Spleen (tissue), 11 donors: ENCODE results near the gene MAP4K4. TPM values are rescaled to one million over a fixed set of nuclear protein-coding genes. Genes with fewer than 3 reads are reported as not detected.

Source experiments
- DNase-seq: peaks from one replicate; pipeline ENCODE4 v3.0.0-alpha.2; 2020
- H3K27ac ChIP-seq, 8 donors: fragments of 200-600 bp; sonication (generic) in 7 of 8; 1 replicate in 4 of 8; 2 replicates in 4 of 8; pipeline versions ENCODE4 v1.5.0 to v1.8.0; 2016 to 2021; ENCODE audit warnings: inconsistent platforms in 4 of 8, mild to moderate bottlenecking in 4 of 8, moderate library complexity in 1 of 8
- H3K27me3 ChIP-seq, 7 donors: fragments of 200-600 bp; sonication (generic) in 6 of 7; replicated peaks in 1 of 7; 1 replicate in 4 of 7; 2 replicates in 3 of 7; pipeline versions ENCODE4 v1.5.0 to v1.8.0; 2016 to 2021; ENCODE audit warnings: inconsistent platforms in 3 of 7, mild to moderate bottlenecking in 1 of 7
- H3K36me3 ChIP-seq, 6 donors: fragments of 200-600 bp; sonication (generic) in 5 of 6; 1 replicate in 4 of 6; 2 replicates in 2 of 6; pipeline versions ENCODE4 v1.5.0 to v1.8.0; 2016 to 2021; ENCODE audit warnings: inconsistent platforms in 2 of 6
- H3K4me1 ChIP-seq, 6 donors: fragments of 200-600 bp; sonication (generic) in 5 of 6; 1 replicate in 3 of 6; 2 replicates in 3 of 6; pipeline versions ENCODE4 v1.5.0 to v1.8.0; 2016 to 2021; ENCODE audit warnings: inconsistent platforms in 3 of 6
- H3K4me3 ChIP-seq, 8 donors: fragments of 200-600 bp; sonication (generic) in 7 of 8; 1 replicate in 4 of 8; 2 replicates in 4 of 8; pipeline versions ENCODE4 v1.5.0 to v1.8.0; 2016 to 2021; ENCODE audit warnings: inconsistent platforms in 4 of 8, mild to moderate bottlenecking in 4 of 8, moderate library complexity in 2 of 8
- H3K9me3 ChIP-seq, 8 donors: fragments of 200-600 bp; sonication (generic) in 7 of 8; 1 replicate in 4 of 8; 2 replicates in 4 of 8; pipeline versions ENCODE4 v1.5.0 to v1.8.0; 2016 to 2021; ENCODE audit warnings: inconsistent platforms in 4 of 8
- CTCF ChIP-seq, 11 experiments: fragments of 200-600 bp in 7 of 11; fragments of 450-650 bp in 4 of 11; sonication (generic) in 4 of 11; IDR thresholded peaks in 8 of 11; conservative IDR thresholded peaks in 3 of 11; 1 replicate in 7 of 11; 2 replicates in 4 of 11; pipeline versions ENCODE4 v1.4.0 to v1.8.0; 2016 to 2021; ENCODE audit warnings: antibody characterized with exemption in 11 of 11, inconsistent platforms in 4 of 11, mild to moderate bottlenecking in 1 of 11
- POLR2A ChIP-seq, 3 donors: fragments of 450-650 bp; IDR thresholded peaks; one replicate each; pipeline ENCODE4 v1.5.1; 2017; ENCODE audit warnings: antibody characterized with exemption in 3 of 3, mild to moderate bottlenecking in 1 of 3
- POLR2AphosphoS5 ChIP-seq, 3 donors: sonication (generic); formaldehyde crosslinking; IDR thresholded peaks; one replicate each; pipeline ENCODE4 v1.5.1; 2017; ENCODE audit warnings: antibody characterized with exemption in 3 of 3
- WGBS, 5 donors: extraction: QIAGEN DNeasy Blood & Tissue Kit in 3 of 5; methylation state at CpG; one replicate each; pipeline versions ENCODE4 v1.1.5 to v1.1.7; 2013 to 2018; 5-methylcytosine and 5-hydroxymethylcytosine counted together
- intact Hi-C: fragments of 100-400 bp; cut with DNase I; formaldehyde crosslinking; loops from one replicate; pipeline ENCODE4 v1.15.0; 2023; ENCODE audit warnings: low total_unique reads
- polyA plus RNA-seq, 3 donors: library from polyadenylated mRNA; stranded (reverse); fragments of 200-250 nt; gene quantifications; one replicate each; pipeline ENCODE4 v1.2.1, GENCODE V29; 2013
- total RNA-seq, 7 donors: library from RNA; depleted of rRNA in 3 of 7; stranded (reverse); fragments of >200 nt in 3 of 7; fragmentation: NEBNext Ultra II Directional in 4 of 7; extraction: Animal tissue kit (Norgen Biotek cat#: 25700) in 4 of 7; gene quantifications; one replicate each; pipeline versions ENCODE4 v1.1.0 to v1.2.1, GENCODE V29; 2016 to 2021
- donor health status: healthy with polysubstance abuse.
- donor health status: DM: no; HTN: no; CAD: no; lungs with moderate emphysema.
- donor health status: DM: no; HTN: no; CAD: no.
- donor health status: Bipolar disorder and iron deficiency.
- donor health status: healthy.
- donor health status: DM: no; HTN: no; CAD: no.
- donor health status: DM: yes; HTN: yes; CAD: no.

The MAP4K4 gene
- total and polyA plus RNA-seq, 10 donors: 16.7 to 108 (median 71.7) TPM

GRCh38 chr2:101854877-101855276, 157.4 kb downstream of the MAP4K4 start:
- intact Hi-C loops: no loop called here
- no peak for TF ChIP-seq POLR2AphosphoS5 (IDR thresholded peaks at IDR 0.05)
- TF ChIP-seq CTCF (IDR thresholded peaks at IDR 0.05 in 8 of 11, conservative IDR thresholded peaks at IDR 0.05 in 3 of 11): no peak
- no peak for TF ChIP-seq POLR2A (IDR thresholded peaks at IDR 0.05)
- Histone ChIP-seq H3K36me3 (peaks cover 0 to 99% (median 33%) of the 10 kb centered on the region in 6 donors), H3K27ac (no peak overlapping the region), H3K4me1 (no peaks in the 10 kb centered on the region), H3K9me3 (no peaks in the 10 kb centered on the region), H3K27me3 (no peaks in the 10 kb centered on the region), H3K4me3 (no peak overlapping the region)
- 84 to 99% (median 95%) methylated on average over 4 of the region's 4 CpGs for WGBS, 5 donors
- DNase-seq: no peak

GRCh38 chr2:101855776-101856175, 158.3 kb downstream of the MAP4K4 start:
- H3K27me3 ChIP-seq: no peaks in the 10 kb centered on the region
- H3K9me3 ChIP-seq: no peaks in the 10 kb centered on the region
- no peak overlapping the region for H3K27ac ChIP-seq
- H3K4me1 ChIP-seq: no peaks in the 10 kb centered on the region
- no peak for TF ChIP-seq POLR2A (IDR thresholded peaks at IDR 0.05)
- no peak for TF ChIP-seq POLR2AphosphoS5 (IDR thresholded peaks at IDR 0.05)
- TF ChIP-seq CTCF (IDR thresholded peaks at IDR 0.05 in 8 of 11, conservative IDR thresholded peaks at IDR 0.05 in 3 of 11): no peak
- DNase-seq: no peak
- peaks cover 0 to 99% (median 41%) of the 10 kb centered on the region in 6 donors for H3K36me3 ChIP-seq
- 95 to 98% (median 96%) methylated on average over 9 of the region's 9 CpGs for WGBS, 5 donors
- no peak overlapping the region for H3K4me3 ChIP-seq
- intact Hi-C loops: no loop called here

GRCh38 chr2:101858246-101858645, 160.7 kb downstream of the MAP4K4 start:
- Histone ChIP-seq H3K36me3 (peaks cover 0 to 100% (median 56%) of the 10 kb centered on the region in 6 donors), H3K4me1 (no peaks in the 10 kb centered on the region), H3K4me3 (no peak overlapping the region), H3K27me3 (no peaks in the 10 kb centered on the region), H3K9me3 (no peaks in the 10 kb centered on the region), H3K27ac (no peak overlapping the region)
- intact Hi-C loops: no loop called here
- DNase-seq: no peak
- TF ChIP-seq CTCF (IDR thresholded peaks at IDR 0.05 in 8 of 11, conservative IDR thresholded peaks at IDR 0.05 in 3 of 11) (no peak), POLR2AphosphoS5 (IDR thresholded peaks at IDR 0.05) (no peak), POLR2A (IDR thresholded peaks at IDR 0.05) (no peak)

- no peaks in the 10 kb centered on the region for H3K27me3 ChIP-seq
- no peaks in the 10 kb centered on the region for H3K9me3 ChIP-seq
- H3K27ac ChIP-seq: no peak overlapping the region
- intact Hi-C loops: no loop called here
- DNase-seq: no peak
- TF ChIP-seq POLR2AphosphoS5 (IDR thresholded peaks at IDR 0.05) (no peak), CTCF (IDR thresholded peaks at IDR 0.05 in 8 of 11, conservative IDR thresholded peaks at IDR 0.05 in 3 of 11) (no peak), POLR2A (IDR thresholded peaks at IDR 0.05) (no peak)
- no peak overlapping the region for H3K4me3 ChIP-seq
- H3K36me3 ChIP-seq: peaks cover 0 to 100% (median 61%) of the 10 kb centered on the region in 6 donors
- 87 to 98% (median 95%) methylated on average over 4 of the region's 4 CpGs for WGBS, 5 donors
- H3K4me1 ChIP-seq: no peaks in the 10 kb centered on the region
These were observed 161.4 kb downstream of the MAP4K4 start for GRCh38 chr2:101858910-101859309.
